Sigmoid colon (tissue), 7 donors: ENCODE measurements around the gene DIRAS2. TPM values are rescaled to one million over a fixed set of nuclear protein-coding genes. Genes with fewer than 3 reads are reported as not detected.

Experiments used
- DNase-seq: peaks from one replicate; pipeline ENCODE4 v3.0.0-alpha.2; 2019
- H3K27ac ChIP-seq, 4 donors: fragments of 200-600 bp; sonication (generic); one replicate each; pipeline ENCODE4 v1.5.1; 2016 to 2019; ENCODE audit warnings: mild to moderate bottlenecking in 1 of 4
- H3K27me3 ChIP-seq, 3 donors: fragments of 200-600 bp; sonication (generic); one replicate each; pipeline ENCODE4 v1.5.1; 2019; ENCODE audit warnings: mild to moderate bottlenecking in 1 of 3
- H3K36me3 ChIP-seq, 4 donors: fragments of 200-600 bp; sonication (generic); one replicate each; pipeline ENCODE4 v1.5.1; 2016 to 2019
- H3K4me1 ChIP-seq, 4 donors: fragments of 200-600 bp; sonication (generic); one replicate each; pipeline ENCODE4 v1.5.1; 2017 to 2019
- H3K4me3 ChIP-seq, 4 donors: fragments of 200-600 bp; sonication (generic); one replicate each; pipeline ENCODE4 v1.5.1; 2017 to 2019; ENCODE audit warnings: mild to moderate bottlenecking in 2 of 4, moderate library complexity in 1 of 4
- H3K9me3 ChIP-seq, 4 donors: fragments of 200-600 bp in 3 of 4; sonication (generic) in 3 of 4; one replicate each; pipeline versions ENCODE4 v1.5.1 to v1.6.1; 2013 to 2019
- EP300 ChIP-seq, 4 donors: sonication (generic); formaldehyde crosslinking; IDR thresholded peaks; one replicate each; pipeline ENCODE4 v1.6.1; 2017; ENCODE audit warnings: antibody characterized with exemption in 4 of 4
- POLR2A ChIP-seq, 2 donors: fragments of 450-650 bp; IDR thresholded peaks; one replicate each; pipeline ENCODE4 v1.6.1; 2016; ENCODE audit warnings: antibody characterized with exemption in 2 of 2, mild to moderate bottlenecking in 2 of 2, moderate library complexity in 2 of 2
- POLR2AphosphoS5 ChIP-seq, 4 donors: sonication (generic); formaldehyde crosslinking; IDR thresholded peaks; one replicate each; pipeline ENCODE4 v1.6.1; 2017; ENCODE audit warnings: antibody characterized with exemption in 4 of 4
- WGBS, 2 donors: extraction: QIAGEN DNeasy Blood & Tissue Kit; methylation state at CpG; one replicate each; pipeline ENCODE4 v1.1.7; 2013; 5-methylcytosine and 5-hydroxymethylcytosine counted together
- intact Hi-C: fragments of 100-400 bp; cut with DNase I; formaldehyde crosslinking; loops from one replicate; pipeline ENCODE4 v1.15.1; 2023
- polyA plus RNA-seq, 3 donors: library from polyadenylated mRNA; stranded (reverse); fragments of 200-250 nt; gene quantifications; one replicate each; pipeline ENCODE4 v1.2.3, GENCODE V29; 2013
- total RNA-seq, 4 donors: library from RNA; depleted of rRNA; stranded (reverse); fragments of >200 nt; gene quantifications; one replicate each; pipeline ENCODE4 v1.1.0, GENCODE V29; 2016
- TF ChIP-seq, protein P1 (sequence below), 4 experiments: fragments of 450-650 bp in 3 of 4; fragments of 200-600 bp in 1 of 4; IDR thresholded peaks; one replicate each; pipeline ENCODE4 v1.5.1; 2016 to 2019; ENCODE audit warnings: antibody characterized with exemption in 4 of 4, mild to moderate bottlenecking in 3 of 4, moderate library complexity in 2 of 4
- donor health status: healthy with polysubstance abuse.
- donor health status: Bipolar disorder and iron deficiency.
- donor health status: healthy.

DIRAS2 gene
- total and polyA plus RNA-seq, 7 donors, result 0.12 to 1.2 (median 0.33) TPM; not detected in 2

DNA sequence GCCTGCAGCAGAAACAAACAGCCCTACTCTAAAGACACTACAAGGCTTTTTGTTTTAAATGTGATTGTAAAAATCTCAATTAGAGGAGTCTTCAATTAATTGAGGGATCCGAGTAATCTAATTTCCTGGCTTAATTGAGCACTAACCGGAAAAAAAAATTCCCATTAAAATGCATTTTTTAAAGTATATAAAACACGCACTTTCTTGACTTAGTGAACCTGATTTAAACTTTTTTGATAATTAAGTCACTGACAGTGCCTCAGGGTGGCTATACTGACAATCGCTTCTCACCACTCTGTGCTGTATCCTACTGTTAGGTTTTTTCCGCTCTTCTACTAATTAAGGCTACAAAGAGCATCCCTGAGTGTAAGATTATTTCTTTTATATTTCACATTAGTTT, 44.4 kb downstream of the DIRAS2 start:
- intact Hi-C loops, result no loop called here

GRCh38 chr9:90593646-90594045, 49.0 kb downstream of the DIRAS2 start:
- Histone ChIP-seq H3K9me3 (no peaks in the 10 kb centered on the region), H3K4me3 (no peak overlapping the region), H3K27me3 (no peaks in the 10 kb centered on the region), H3K4me1 (no peaks in the 10 kb centered on the region), H3K36me3 (no peaks in the 10 kb centered on the region), H3K27ac (no peak overlapping the region)
- intact Hi-C loops, result no loop called here
- WGBS, 2 donors, result 66 to 67% methylated on average over 2 of the region's 2 CpGs
- DNase-seq, result no peak
- TF ChIP-seq, protein P1, sequence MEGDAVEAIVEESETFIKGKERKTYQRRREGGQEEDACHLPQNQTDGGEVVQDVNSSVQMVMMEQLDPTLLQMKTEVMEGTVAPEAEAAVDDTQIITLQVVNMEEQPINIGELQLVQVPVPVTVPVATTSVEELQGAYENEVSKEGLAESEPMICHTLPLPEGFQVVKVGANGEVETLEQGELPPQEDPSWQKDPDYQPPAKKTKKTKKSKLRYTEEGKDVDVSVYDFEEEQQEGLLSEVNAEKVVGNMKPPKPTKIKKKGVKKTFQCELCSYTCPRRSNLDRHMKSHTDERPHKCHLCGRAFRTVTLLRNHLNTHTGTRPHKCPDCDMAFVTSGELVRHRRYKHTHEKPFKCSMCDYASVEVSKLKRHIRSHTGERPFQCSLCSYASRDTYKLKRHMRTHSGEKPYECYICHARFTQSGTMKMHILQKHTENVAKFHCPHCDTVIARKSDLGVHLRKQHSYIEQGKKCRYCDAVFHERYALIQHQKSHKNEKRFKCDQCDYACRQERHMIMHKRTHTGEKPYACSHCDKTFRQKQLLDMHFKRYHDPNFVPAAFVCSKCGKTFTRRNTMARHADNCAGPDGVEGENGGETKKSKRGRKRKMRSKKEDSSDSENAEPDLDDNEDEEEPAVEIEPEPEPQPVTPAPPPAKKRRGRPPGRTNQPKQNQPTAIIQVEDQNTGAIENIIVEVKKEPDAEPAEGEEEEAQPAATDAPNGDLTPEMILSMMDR (IDR thresholded peaks at IDR 0.05), result no peak
- TF ChIP-seq POLR2AphosphoS5 (IDR thresholded peaks at IDR 0.05) (no peak), POLR2A (IDR thresholded peaks at IDR 0.05) (no peak), EP300 (IDR thresholded peaks at IDR 0.05) (no peak)

More for the DNA sequence above, 44.4 kb downstream of the DIRAS2 start:
- TF ChIP-seq POLR2AphosphoS5 (IDR thresholded peaks at IDR 0.05), result no peak
- TF ChIP-seq, protein P1 (IDR thresholded peaks at IDR 0.05), result no peak
- no peak for TF ChIP-seq POLR2A (IDR thresholded peaks at IDR 0.05)
- no peak for TF ChIP-seq EP300 (IDR thresholded peaks at IDR 0.05)
- Histone ChIP-seq H3K36me3 (no peaks in the 10 kb centered on the region), H3K4me1 (no peaks in the 10 kb centered on the region), H3K27ac (no peak overlapping the region), H3K4me3 (no peak overlapping the region), H3K9me3 (no peaks in the 10 kb centered on the region), H3K27me3 (peaks cover 0 to 5% (median 0%) of the 10 kb centered on the region in 3 donors)
- WGBS, 2 donors, result 91 to 93% methylated on average over 5 of the region's 5 CpGs
- no peak for DNase-seq

- no peak for DNase-seq
- intact Hi-C loops, result no loop called here
- Histone ChIP-seq H3K36me3 (no peaks in the 10 kb centered on the region), H3K9me3 (no peaks in the 10 kb centered on the region), H3K27ac (no peak overlapping the region), H3K4me1 (no peaks in the 10 kb centered on the region), H3K27me3 (no peaks in the 10 kb centered on the region), H3K4me3 (no peak overlapping the region)
- TF ChIP-seq POLR2AphosphoS5 (IDR thresholded peaks at IDR 0.05) (no peak), POLR2A (IDR thresholded peaks at IDR 0.05) (no peak), EP300 (IDR thresholded peaks at IDR 0.05) (no peak)
- TF ChIP-seq, protein P1 (IDR thresholded peaks at IDR 0.05), result no peak
- WGBS, 2 donors, result 63 to 74% methylated on average over 2 of the region's 2 CpGs
These were observed 62.0 kb downstream of the DIRAS2 start for GRCh38 chr9:90580576-90580975.

- no peaks in the 10 kb centered on the region for H3K36me3 ChIP-seq
- DNase-seq, result no peak
- TF ChIP-seq EP300 (IDR thresholded peaks at IDR 0.05), result no peak
- TF ChIP-seq POLR2A (IDR thresholded peaks at IDR 0.05), result no peak
- no peak for TF ChIP-seq POLR2AphosphoS5 (IDR thresholded peaks at IDR 0.05)
- TF ChIP-seq, protein P1 (IDR thresholded peaks at IDR 0.05), result no peak
- no peaks in the 10 kb centered on the region for H3K4me1 ChIP-seq
- intact Hi-C loops, result no loop called here
- H3K27me3 ChIP-seq, result no peaks in the 10 kb centered on the region
- no peaks in the 10 kb centered on the region for H3K9me3 ChIP-seq
- no peak overlapping the region for H3K4me3 ChIP-seq
- no peak overlapping the region for H3K27ac ChIP-seq
- WGBS, 2 donors, result 87 to 89% methylated on average over 2 of the region's 2 CpGs
These were observed 63.4 kb downstream of the DIRAS2 start for GRCh38 chr9:90579181-90579580.

GRCh38 chr9:90578126-90578815, 64.4 kb downstream of the DIRAS2 start:
- Histone ChIP-seq H3K27me3 (no peaks in the 10 kb centered on the region), H3K36me3 (no peaks in the 10 kb centered on the region), H3K9me3 (no peaks in the 10 kb centered on the region), H3K4me3 (no peak overlapping the region), H3K27ac (no peak overlapping the region), H3K4me1 (no peaks in the 10 kb centered on the region)
- DNase-seq, result no peak
- 68 to 80% methylated on average over 3 of the region's 3 CpGs for WGBS, 2 donors
- TF ChIP-seq, protein P1 (IDR thresholded peaks at IDR 0.05), result no peak
- TF ChIP-seq POLR2A (IDR thresholded peaks at IDR 0.05) (no peak), POLR2AphosphoS5 (IDR thresholded peaks at IDR 0.05) (no peak), EP300 (IDR thresholded peaks at IDR 0.05) (no peak)
- intact Hi-C loops, result no loop called here
